ENCODE results near the gene CDK5RAP2. TPM values are rescaled to one million over a fixed set of nuclear protein-coding genes. Genes with fewer than 3 reads are reported as not detected.

The CDK5RAP2 gene
- polyA plus RNA-seq, 1 donor (not counting 4 experiments of a cell fraction or from before 2014, with no cell fraction given), result 22.4 TPM

DNA sequence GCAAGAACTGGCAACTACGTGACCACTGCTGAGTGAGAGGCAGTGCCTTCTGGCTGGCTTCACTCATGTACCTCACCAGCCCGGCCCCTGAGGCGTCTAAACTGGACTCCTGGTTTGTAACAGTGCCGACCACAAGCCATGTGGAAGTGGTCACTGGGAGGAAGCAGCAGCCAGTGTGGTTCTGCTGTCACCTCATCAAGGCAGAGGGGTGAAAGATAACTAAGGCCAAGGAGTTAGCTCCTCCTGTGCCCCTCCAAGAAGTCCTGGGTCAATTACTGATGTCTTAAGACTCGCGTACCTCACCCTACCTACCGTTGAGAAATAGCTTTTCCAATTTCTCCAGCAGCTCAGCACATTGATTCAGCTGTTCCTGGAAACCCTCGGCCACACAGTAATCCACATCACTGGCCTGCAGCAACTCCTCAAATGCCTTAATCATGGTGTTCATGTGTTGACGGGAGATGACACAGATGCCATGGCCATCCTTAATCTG lies 142.9 kb downstream of the CDK5RAP2 start:
- FAIRE-seq, result no peak
- Histone ChIP-seq H3K9ac (ENCODE audit: control insufficient read depth, extremely low read depth, insufficient read depth, low read length) (no peak overlapping the region), H3K4me3 (ENCODE audit: control insufficient read depth in 2 of 3, extremely low read depth in 1 of 3, insufficient read depth in 2 of 3, low read depth in 1 of 3, low read length in 3 of 3) (no peak overlapping the region), H3K9me3 (ENCODE audit: control insufficient read depth, low read depth, low read length) (no peaks in the 10 kb centered on the region), H3K27me3 (ENCODE audit: control insufficient read depth, extremely low read depth, insufficient read depth, low read length) (no peaks in the 10 kb centered on the region), H2AFZ (ENCODE audit: control insufficient read depth, low read length) (no peak overlapping the region), H3K79me2 (ENCODE audit: control insufficient read depth, insufficient read depth, low read length) (no peaks in the 10 kb centered on the region), H3K9me1 (ENCODE audit: control insufficient read depth, extremely low read depth, insufficient read depth, low read length) (no peaks in the 10 kb centered on the region), H3K4me2 (ENCODE audit: control insufficient read depth, extremely low read depth, insufficient read depth, low read depth, low read length) (no peak overlapping the region), H4K20me1 (ENCODE audit: control insufficient read depth, extremely low read depth, insufficient read depth, low read length) (no peaks in the 10 kb centered on the region), H3K27ac (ENCODE audit: control insufficient read depth, insufficient read depth, low read length) (no peak overlapping the region), H3K36me3 (ENCODE audit: control insufficient read depth in 2 of 2, extremely low read depth in 1 of 2, insufficient read depth in 2 of 2, low read length in 2 of 2) (peaks cover 18 to 37% of the 10 kb centered on the region in 2 experiments), H3K4me1 (ENCODE audit: control insufficient read depth, extremely low read depth, insufficient read depth, low read length) (no peaks in the 10 kb centered on the region)
- no peak for TF ChIP-seq EZH2 (IDR thresholded peaks at IDR 0.05; ENCODE audit: low read length)
- TF ChIP-seq, protein P1, sequence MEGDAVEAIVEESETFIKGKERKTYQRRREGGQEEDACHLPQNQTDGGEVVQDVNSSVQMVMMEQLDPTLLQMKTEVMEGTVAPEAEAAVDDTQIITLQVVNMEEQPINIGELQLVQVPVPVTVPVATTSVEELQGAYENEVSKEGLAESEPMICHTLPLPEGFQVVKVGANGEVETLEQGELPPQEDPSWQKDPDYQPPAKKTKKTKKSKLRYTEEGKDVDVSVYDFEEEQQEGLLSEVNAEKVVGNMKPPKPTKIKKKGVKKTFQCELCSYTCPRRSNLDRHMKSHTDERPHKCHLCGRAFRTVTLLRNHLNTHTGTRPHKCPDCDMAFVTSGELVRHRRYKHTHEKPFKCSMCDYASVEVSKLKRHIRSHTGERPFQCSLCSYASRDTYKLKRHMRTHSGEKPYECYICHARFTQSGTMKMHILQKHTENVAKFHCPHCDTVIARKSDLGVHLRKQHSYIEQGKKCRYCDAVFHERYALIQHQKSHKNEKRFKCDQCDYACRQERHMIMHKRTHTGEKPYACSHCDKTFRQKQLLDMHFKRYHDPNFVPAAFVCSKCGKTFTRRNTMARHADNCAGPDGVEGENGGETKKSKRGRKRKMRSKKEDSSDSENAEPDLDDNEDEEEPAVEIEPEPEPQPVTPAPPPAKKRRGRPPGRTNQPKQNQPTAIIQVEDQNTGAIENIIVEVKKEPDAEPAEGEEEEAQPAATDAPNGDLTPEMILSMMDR (optimal IDR thresholded peaks at IDR 0.05 in 1 of 3, IDR thresholded peaks at IDR 0.05 in 1 of 3, conservative IDR thresholded peaks at IDR 0.05 in 1 of 3; ENCODE audit: extremely low read depth in 1 of 3, insufficient read depth in 2 of 3, low read length in 3 of 3), result no peak
- dilution Hi-C loops (cut with MboI; ENCODE audit: extremely low pct_ligation_motif_present, low sequenced_read_pairs), result no loop called here
- DNase-seq (ENCODE audit: low read depth, low spot score), result no peak

DNA sequence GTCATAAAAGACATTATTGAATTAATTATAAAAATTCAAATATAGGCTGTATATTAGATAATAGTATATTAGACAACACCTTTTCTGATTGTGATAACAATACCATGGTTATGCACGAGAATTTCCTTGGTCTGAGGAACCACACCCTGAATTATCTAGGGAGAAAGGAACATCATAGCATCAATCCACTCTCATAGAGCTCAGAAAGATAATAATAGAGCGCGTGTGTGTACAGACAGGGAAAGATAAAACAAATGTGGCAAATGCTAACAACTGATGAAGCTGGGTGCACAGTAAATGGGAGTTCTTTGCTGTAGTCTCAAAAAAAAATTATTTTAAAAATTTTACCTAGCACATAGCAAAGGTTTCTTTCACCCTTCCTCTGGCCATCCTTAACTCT lies 143.5 kb downstream of the CDK5RAP2 start:
- dilution Hi-C loops (cut with MboI; ENCODE audit: extremely low pct_ligation_motif_present, low sequenced_read_pairs), result no loop called here
- no peak overlapping the region for H3K9ac ChIP-seq (ENCODE audit: control insufficient read depth, extremely low read depth, insufficient read depth, low read length)
- no peaks in the 10 kb centered on the region for H3K4me1 ChIP-seq (ENCODE audit: control insufficient read depth, extremely low read depth, insufficient read depth, low read length)
- no peaks in the 10 kb centered on the region for H3K27me3 ChIP-seq (ENCODE audit: control insufficient read depth, extremely low read depth, insufficient read depth, low read length)
- H3K79me2 ChIP-seq (ENCODE audit: control insufficient read depth, insufficient read depth, low read length), result no peaks in the 10 kb centered on the region
- H3K27ac ChIP-seq (ENCODE audit: control insufficient read depth, insufficient read depth, low read length), result no peak overlapping the region
- H3K9me3 ChIP-seq (ENCODE audit: control insufficient read depth, low read depth, low read length), result no peaks in the 10 kb centered on the region
- no peaks in the 10 kb centered on the region for H4K20me1 ChIP-seq (ENCODE audit: control insufficient read depth, extremely low read depth, insufficient read depth, low read length)
- H3K4me2 ChIP-seq (ENCODE audit: control insufficient read depth, extremely low read depth, insufficient read depth, low read depth, low read length), result no peak overlapping the region
- DNase-seq (ENCODE audit: low read depth, low spot score) (no peak), FAIRE-seq (no peak)
- H3K9me1 ChIP-seq (ENCODE audit: control insufficient read depth, extremely low read depth, insufficient read depth, low read length), result no peaks in the 10 kb centered on the region
- peaks cover 18 to 37% of the 10 kb centered on the region in 2 experiments for H3K36me3 ChIP-seq (ENCODE audit: control insufficient read depth in 2 of 2, extremely low read depth in 1 of 2, insufficient read depth in 2 of 2, low read length in 2 of 2)
- TF ChIP-seq, protein P1 (optimal IDR thresholded peaks at IDR 0.05 in 1 of 3, IDR thresholded peaks at IDR 0.05 in 1 of 3, conservative IDR thresholded peaks at IDR 0.05 in 1 of 3; ENCODE audit: extremely low read depth in 1 of 3, insufficient read depth in 2 of 3, low read length in 3 of 3), result no peak
- TF ChIP-seq EZH2 (IDR thresholded peaks at IDR 0.05; ENCODE audit: low read length), result no peak
- H3K4me3 ChIP-seq (ENCODE audit: control insufficient read depth in 2 of 3, extremely low read depth in 1 of 3, insufficient read depth in 2 of 3, low read depth in 1 of 3, low read length in 3 of 3), result no peak overlapping the region
- H2AFZ ChIP-seq (ENCODE audit: control insufficient read depth, low read length), result no peak overlapping the region
